NCI-H1417 treated with DMSO at 0.1 percent for 48 hours (cell line): ENCODE results near the gene SFR1.
"Not testable (repeated sequence)": the region's sequence is repeated elsewhere in the genome, so short reads cannot be mapped to it uniquely, and the experiment has no call there.

ENCODE experiments used
- DNase-seq: peaks from one replicate; lab custom pipeline; 2025; lab: John Stamatoyannopoulos, UW

Gene SFR1

GRCh38 chr10:104109908-104110662, 11.9 kb upstream of the SFR1 start:
- no peak for DNase-seq

- no peak for DNase-seq
Observed at GRCh38 chr10:104113376-104113956, 8.5 kb upstream of the SFR1 start.

GRCh38 chr10:104117839-104118323, 4.1 kb upstream of the SFR1 start:
- DNase-seq, result no peak

- DNase-seq, result no peak
Observed at GRCh38 chr10:104119996-104120395, 2.0 kb upstream of the SFR1 start.

GRCh38 chr10:104120512-104120902, 1.5 kb upstream of the SFR1 start:
- no peak for DNase-seq

GRCh38 chr10:104120903-104121484, 977 bp upstream of the SFR1 start:
- DNase-seq, result no peak

GRCh38 chr10:104122225-104123107, 495 bp downstream of the SFR1 start:
- DNase-seq, result no peak

GRCh38 chr10:104123397-104123796, 1.4 kb downstream of the SFR1 start:
- no peak for DNase-seq

- DNase-seq, result no peak
Observed at GRCh38 chr10:104127411-104127810, 5.4 kb downstream of the SFR1 start.

GRCh38 chr10:104128214-104128613, 6.2 kb downstream of the SFR1 start:
- no peak for DNase-seq

- DNase-seq, result no peak
Observed at GRCh38 chr10:104130041-104130440, 8.1 kb downstream of the SFR1 start.

- DNase-seq, result no peak
Observed at GRCh38 chr10:104138131-104138530, 16.2 kb downstream of the SFR1 start.

GRCh38 chr10:104139221-104139620, 17.2 kb downstream of the SFR1 start:
- no peak for DNase-seq

- DNase-seq, result no peak
Observed at GRCh38 chr10:104142081-104142480, 20.1 kb downstream of the SFR1 start.

- no peak for DNase-seq
Observed at GRCh38 chr10:104143829-104144228, 21.9 kb downstream of the SFR1 start.

GRCh38 chr10:104144931-104145330, 23.0 kb downstream of the SFR1 start:
- no peak for DNase-seq

- no peak for DNase-seq
Observed at GRCh38 chr10:104146882-104147281, 24.9 kb downstream of the SFR1 start.

GRCh38 chr10:104150139-104150538, 28.2 kb downstream of the SFR1 start:
- no peak for DNase-seq

GRCh38 chr10:104151737-104152136, 29.8 kb downstream of the SFR1 start:
- DNase-seq, result no peak

- no peak for DNase-seq
Observed at GRCh38 chr10:104155591-104155990, 33.6 kb downstream of the SFR1 start.

- DNase-seq, result no peak
Observed at GRCh38 chr10:104170610-104171254, 48.8 kb downstream of the SFR1 start.

- DNase-seq, result not testable (repeated sequence)
Observed at GRCh38 chr10:104174136-104174535, 52.2 kb downstream of the SFR1 start.
